ENCODE results near the gene KRT23. TPM values are rescaled to one million over a fixed set of nuclear protein-coding genes. Genes with fewer than 3 reads are reported as not detected.

KRT23 gene
- total RNA-seq, 1 experiment from 2014 or later, result 19.0 TPM

DNA sequence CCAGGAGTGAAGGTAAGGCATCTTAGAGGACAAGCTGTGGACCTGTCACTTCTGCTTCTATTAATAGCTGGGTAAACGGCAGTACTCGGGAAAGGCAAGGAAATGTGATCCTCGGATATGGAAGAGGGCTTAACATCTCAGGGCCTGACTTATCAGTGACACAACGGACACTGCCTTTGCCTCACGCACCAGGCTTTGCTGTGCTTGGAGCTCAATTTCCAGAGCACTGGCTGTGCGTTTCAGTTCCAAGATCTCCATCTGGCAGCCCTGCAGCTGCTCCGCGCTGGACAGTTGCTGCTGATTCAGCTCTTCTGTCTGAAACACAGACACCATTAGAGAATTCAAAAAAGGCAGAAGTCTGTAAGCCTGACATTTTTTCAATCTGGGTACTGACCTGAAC is 43.1 kb upstream of the KRT23 start:
- Histone ChIP-seq H3K79me2 (ENCODE audit: insufficient read depth, low read length) (no peaks in the 10 kb centered on the region), H3K36me3 (ENCODE audit: control insufficient read depth in 1 of 2, insufficient read depth in 2 of 2, low read length in 2 of 2) (no peaks in the 10 kb centered on the region), H3K9ac (ENCODE audit: low read length) (no peak overlapping the region), H3K4me1 (ENCODE audit: control insufficient read depth in 1 of 2, insufficient read depth in 2 of 2, low read length in 2 of 2) (peaks cover 4% of the 10 kb centered on the region in 2 experiments; a peak in 3 of 4 replicates), H3K4me2 (ENCODE audit: low read length) (no peak overlapping the region), H3K4me3 (replicated peaks in 1 of 2; ENCODE audit: low read depth in 1 of 2, low read length in 2 of 2) (no peak overlapping the region), H4K20me1 (ENCODE audit: insufficient read depth) (no peaks in the 10 kb centered on the region), H3K27ac (ENCODE audit: low read depth, low read length) (no peak overlapping the region), H2AFZ (ENCODE audit: low read depth, low read length, poor library complexity, severe bottlenecking) (no peak overlapping the region), H3K27me3 (ENCODE audit: insufficient read depth, low read length) (no peaks in the 10 kb centered on the region), H3K9me3 (ENCODE audit: control insufficient read depth in 1 of 2, insufficient read depth in 1 of 2, low read depth in 1 of 2, low read length in 2 of 2) (no peaks in the 10 kb centered on the region), H3K9me2 (ENCODE audit: insufficient read depth) (no peaks in the 10 kb centered on the region)
- no TSS peak for BruUV-seq (replicated peaks)
- RAD21 ChIA-PET (ENCODE audit: low non-redundant PET in 1 of 2, low total read pairs in 2 of 2, uncharacterized antibody in 2 of 2, unreplicated experiment in 2 of 2), result no interaction called here
- ATAC-seq (no peak), DNase-seq (ENCODE audit: low read depth, low spot score) (no peak)
- TF ChIP-seq, protein P1, sequence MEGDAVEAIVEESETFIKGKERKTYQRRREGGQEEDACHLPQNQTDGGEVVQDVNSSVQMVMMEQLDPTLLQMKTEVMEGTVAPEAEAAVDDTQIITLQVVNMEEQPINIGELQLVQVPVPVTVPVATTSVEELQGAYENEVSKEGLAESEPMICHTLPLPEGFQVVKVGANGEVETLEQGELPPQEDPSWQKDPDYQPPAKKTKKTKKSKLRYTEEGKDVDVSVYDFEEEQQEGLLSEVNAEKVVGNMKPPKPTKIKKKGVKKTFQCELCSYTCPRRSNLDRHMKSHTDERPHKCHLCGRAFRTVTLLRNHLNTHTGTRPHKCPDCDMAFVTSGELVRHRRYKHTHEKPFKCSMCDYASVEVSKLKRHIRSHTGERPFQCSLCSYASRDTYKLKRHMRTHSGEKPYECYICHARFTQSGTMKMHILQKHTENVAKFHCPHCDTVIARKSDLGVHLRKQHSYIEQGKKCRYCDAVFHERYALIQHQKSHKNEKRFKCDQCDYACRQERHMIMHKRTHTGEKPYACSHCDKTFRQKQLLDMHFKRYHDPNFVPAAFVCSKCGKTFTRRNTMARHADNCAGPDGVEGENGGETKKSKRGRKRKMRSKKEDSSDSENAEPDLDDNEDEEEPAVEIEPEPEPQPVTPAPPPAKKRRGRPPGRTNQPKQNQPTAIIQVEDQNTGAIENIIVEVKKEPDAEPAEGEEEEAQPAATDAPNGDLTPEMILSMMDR (IDR thresholded peaks at IDR 0.05 in 2 of 3, conservative IDR thresholded peaks at IDR 0.05 in 1 of 3; ENCODE audit: borderline replicate concordance in 1 of 3, insufficient read depth in 1 of 3, low read depth in 2 of 3, low read length in 2 of 3), result no peak
- POLR2A ChIA-PET, result no interaction called here
- CTCF ChIA-PET, result no interaction called here
- intact Hi-C loops (cut with micrococcal nuclease), result no loop called here

DNA sequence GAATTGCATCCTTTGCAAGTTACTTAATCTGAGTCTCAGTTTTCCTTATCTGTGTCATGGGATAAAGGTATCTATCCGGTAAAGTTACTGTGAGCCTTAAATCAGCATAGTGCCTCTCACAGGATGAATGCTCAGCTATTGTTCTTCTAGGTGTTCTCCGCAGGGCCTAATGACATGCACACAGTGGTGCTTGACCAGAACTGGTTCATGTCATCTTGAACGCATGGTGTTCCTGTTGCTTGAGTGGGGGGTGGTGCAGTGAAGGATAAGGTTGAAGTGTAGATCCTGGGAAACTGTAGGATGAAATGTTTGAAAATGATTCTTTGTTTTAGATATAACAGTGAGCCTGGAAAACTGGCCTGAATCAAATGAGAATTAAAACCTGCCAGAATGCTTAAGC is 42.7 kb upstream of the KRT23 start:
- RAD21 ChIA-PET (ENCODE audit: low non-redundant PET in 1 of 2, low total read pairs in 2 of 2, uncharacterized antibody in 2 of 2, unreplicated experiment in 2 of 2), result no interaction called here
- POLR2A ChIA-PET, result no interaction called here
- Histone ChIP-seq H3K4me3 (replicated peaks in 1 of 2; ENCODE audit: low read depth in 1 of 2, low read length in 2 of 2) (no peak overlapping the region), H3K27ac (ENCODE audit: low read depth, low read length) (no peak overlapping the region), H3K4me2 (ENCODE audit: low read length) (no peak overlapping the region), H3K9me2 (ENCODE audit: insufficient read depth) (no peaks in the 10 kb centered on the region), H3K9ac (ENCODE audit: low read length) (no peak overlapping the region), H3K4me1 (ENCODE audit: control insufficient read depth in 1 of 2, insufficient read depth in 2 of 2, low read length in 2 of 2) (peaks cover 4% of the 10 kb centered on the region in 2 experiments; a peak in 3 of 4 replicates), H3K36me3 (ENCODE audit: control insufficient read depth in 1 of 2, insufficient read depth in 2 of 2, low read length in 2 of 2) (no peaks in the 10 kb centered on the region), H4K20me1 (ENCODE audit: insufficient read depth) (no peaks in the 10 kb centered on the region), H3K79me2 (ENCODE audit: insufficient read depth, low read length) (no peaks in the 10 kb centered on the region), H3K27me3 (ENCODE audit: insufficient read depth, low read length) (no peaks in the 10 kb centered on the region), H2AFZ (ENCODE audit: low read depth, low read length, poor library complexity, severe bottlenecking) (no peak overlapping the region), H3K9me3 (ENCODE audit: control insufficient read depth in 1 of 2, insufficient read depth in 1 of 2, low read depth in 1 of 2, low read length in 2 of 2) (no peaks in the 10 kb centered on the region)
- intact Hi-C loops (cut with micrococcal nuclease), result no loop called here
- CTCF ChIA-PET, result no interaction called here
- TF ChIP-seq POLR2A (IDR thresholded peaks at IDR 0.05; ENCODE audit: borderline replicate concordance, extremely low read depth, insufficient read depth, insufficient read length) (no peak), JUND (IDR thresholded peaks at IDR 0.05) (no peak), EGR1 (IDR thresholded peaks at IDR 0.05; ENCODE audit: low read depth) (no peak), CBX3 (IDR thresholded peaks at IDR 0.05; ENCODE audit: low read depth) (no peak), SRF (IDR thresholded peaks at IDR 0.05; ENCODE audit: low read depth) (no peak)
- DNase-seq (ENCODE audit: low read depth, low spot score) (no peak), ATAC-seq (no peak)
- BruUV-seq (replicated peaks), result no TSS peak

All from HCT116 (cell line).